ENCODE results near the gene POMGNT1.

GRCh38 chr1:46174448-46175231, 23.6 kb downstream of the POMGNT1 start, which contains the start of gene TSPAN1:
- no peak for TF ChIP-seq CTCF (conservative IDR thresholded peaks at IDR 0.05; ENCODE audit: low read length)
- no peak for TF ChIP-seq EZH2phosphoT487 (IDR thresholded peaks at IDR 0.05; ENCODE audit: borderline replicate concordance, low read depth, low read length)

Data from OCI-LY7 (cell line).